ENCODE data around the gene MALRD1.

DNA sequence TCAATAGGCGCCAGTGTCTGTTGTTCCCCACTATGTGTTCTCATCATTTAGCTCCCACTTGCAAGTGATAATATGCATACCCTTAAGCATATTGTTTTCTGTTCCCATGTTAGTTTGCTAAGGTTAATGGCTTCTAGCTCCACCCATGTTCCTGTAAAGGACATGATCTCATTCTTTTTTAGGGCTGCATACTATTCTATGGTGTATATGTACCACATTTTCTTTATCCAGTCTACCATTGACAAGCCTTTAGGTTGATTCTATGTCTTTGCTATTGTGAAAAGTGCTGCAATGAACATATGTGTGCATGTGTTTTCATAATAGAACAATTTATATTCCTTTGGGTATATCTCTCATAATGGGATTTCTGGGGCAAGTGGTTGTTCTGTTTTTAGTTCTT, 689.8 kb downstream of the MALRD1 start:
- TF ChIP-seq, protein P1, sequence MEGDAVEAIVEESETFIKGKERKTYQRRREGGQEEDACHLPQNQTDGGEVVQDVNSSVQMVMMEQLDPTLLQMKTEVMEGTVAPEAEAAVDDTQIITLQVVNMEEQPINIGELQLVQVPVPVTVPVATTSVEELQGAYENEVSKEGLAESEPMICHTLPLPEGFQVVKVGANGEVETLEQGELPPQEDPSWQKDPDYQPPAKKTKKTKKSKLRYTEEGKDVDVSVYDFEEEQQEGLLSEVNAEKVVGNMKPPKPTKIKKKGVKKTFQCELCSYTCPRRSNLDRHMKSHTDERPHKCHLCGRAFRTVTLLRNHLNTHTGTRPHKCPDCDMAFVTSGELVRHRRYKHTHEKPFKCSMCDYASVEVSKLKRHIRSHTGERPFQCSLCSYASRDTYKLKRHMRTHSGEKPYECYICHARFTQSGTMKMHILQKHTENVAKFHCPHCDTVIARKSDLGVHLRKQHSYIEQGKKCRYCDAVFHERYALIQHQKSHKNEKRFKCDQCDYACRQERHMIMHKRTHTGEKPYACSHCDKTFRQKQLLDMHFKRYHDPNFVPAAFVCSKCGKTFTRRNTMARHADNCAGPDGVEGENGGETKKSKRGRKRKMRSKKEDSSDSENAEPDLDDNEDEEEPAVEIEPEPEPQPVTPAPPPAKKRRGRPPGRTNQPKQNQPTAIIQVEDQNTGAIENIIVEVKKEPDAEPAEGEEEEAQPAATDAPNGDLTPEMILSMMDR (IDR thresholded peaks at IDR 0.05; ENCODE audit: insufficient read depth, low read depth, low read length) = no peak
- TF ChIP-seq EZH2 (IDR thresholded peaks at IDR 0.05; ENCODE audit: insufficient read depth, low read length) = no peak
